ENCODE data around the gene PTH1R.

- TF ChIP-seq EZH2phosphoT487 (IDR thresholded peaks at IDR 0.05; ENCODE audit: insufficient read depth, low read depth) (no peak), EZH2 (IDR thresholded peaks at IDR 0.05; ENCODE audit: insufficient read depth, poor library complexity, severe bottlenecking) (no peak)
Observed at GRCh38 chr3:46930166-46930944, 52.8 kb downstream of the PTH1R start.
